AG09309 (cell line): ENCODE data around the gene LYPD6.
A peak's percentile ranks its signal among the peaks of the same experiment; 100 is the strongest.
"Not testable (repeated sequence)": the region's sequence is repeated elsewhere in the genome, so short reads cannot be mapped to it uniquely, and the experiment has no call there.

Source experiments
- DNase-seq: peaks from one replicate; pipeline ENCODE4 v3.0.0-alpha.2; 2010; ENCODE audit warnings: low read depth
- H3K4me3 ChIP-seq: 2 replicates; pipeline ENCODE4 v1.5.1; 2011; ENCODE audit warnings: mild to moderate bottlenecking, low read depth, low read length, moderate library complexity; ENCODE audit not compliant: control insufficient read depth
- CTCF ChIP-seq: IDR thresholded peaks from 2 replicates; pipeline ENCODE4 v1.5.1; 2011; ENCODE audit warnings: mild to moderate bottlenecking, low read depth, low read length, inconsistent platforms; ENCODE audit not compliant: insufficient read depth, control insufficient read depth; ENCODE audit errors: missing control alignments

LYPD6 gene

GRCh38 chr2:149310349-149310748, 20.0 kb upstream of the LYPD6 start:
- DNase-seq, result no peak

DNA sequence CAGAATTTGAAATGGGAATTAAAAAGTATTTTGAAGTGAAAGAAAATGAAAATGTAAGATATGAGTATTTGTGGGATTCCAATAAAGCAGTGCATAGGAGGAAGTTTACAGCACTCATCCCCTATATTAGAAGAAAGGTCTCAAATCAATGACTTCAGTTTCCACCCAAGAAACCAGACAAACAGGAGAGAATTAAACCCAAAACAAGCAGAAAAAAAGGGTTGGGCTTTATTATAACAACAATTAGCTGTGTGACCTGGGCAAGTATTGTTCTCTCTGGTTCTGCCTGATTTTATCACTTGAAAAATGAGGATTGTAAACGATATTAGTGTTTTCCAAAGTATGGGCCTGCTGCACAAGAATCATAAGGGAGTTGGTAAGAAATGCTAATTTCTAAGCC, 18.3 kb upstream of the LYPD6 start:
- TF ChIP-seq CTCF, result no peak
- no peak overlapping the region for H3K4me3 ChIP-seq
- no peak for DNase-seq

More at GRCh38 chr2:149310349-149310748, 20.0 kb upstream of the LYPD6 start:
- H3K4me3 ChIP-seq, result no peak overlapping the region
- TF ChIP-seq CTCF, result no peak

DNA sequence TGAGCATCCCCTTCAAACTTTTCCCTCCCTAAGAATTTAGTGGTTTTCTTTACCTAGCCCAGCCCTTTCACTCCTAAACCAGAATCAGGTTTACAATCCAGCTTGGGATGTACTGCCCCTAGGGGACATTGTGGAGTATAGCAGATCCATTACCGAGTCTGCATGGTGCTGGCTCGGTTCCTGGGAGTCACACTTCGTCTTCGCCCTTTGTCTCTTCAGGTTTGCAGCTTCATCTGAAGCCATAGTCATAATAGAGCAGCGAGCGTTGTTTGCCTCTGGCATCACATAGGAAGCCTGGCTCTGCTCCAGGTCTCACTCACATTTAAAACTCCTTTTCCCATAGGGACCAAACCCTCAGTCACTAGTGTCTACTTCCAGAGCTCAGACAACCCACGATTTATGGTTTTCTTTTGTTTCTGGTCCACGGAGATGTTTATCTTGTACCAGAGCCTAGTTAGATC, 16.8 kb upstream of the LYPD6 start:
- peak; percentile 81 for TF ChIP-seq CTCF
- DNase-seq, result no peak

DNA sequence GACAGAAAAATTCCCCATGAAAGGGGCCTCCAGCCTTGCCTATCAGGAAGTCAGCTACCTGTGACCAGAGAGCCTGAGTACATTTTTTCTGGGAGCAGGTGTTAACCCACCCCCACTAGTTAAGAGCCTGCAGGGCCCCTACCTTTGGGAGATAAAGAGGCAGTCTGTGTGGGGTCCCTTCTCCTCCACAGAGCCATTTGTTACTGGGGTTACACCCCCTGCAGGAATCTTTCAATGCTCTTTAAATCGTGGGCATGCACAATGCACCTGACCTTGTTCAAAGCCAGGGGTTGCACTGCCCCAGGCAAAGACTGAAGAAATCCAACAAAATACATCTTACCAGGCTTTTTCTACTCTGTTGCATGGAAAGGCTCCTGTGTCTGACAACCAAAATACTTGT, 15.7 kb upstream of the LYPD6 start:
- TF ChIP-seq CTCF, result no peak
- no peak for DNase-seq
- H3K4me3 ChIP-seq, result no peak overlapping the region

More for the DNA sequence above, 16.8 kb upstream of the LYPD6 start:
- H3K4me3 ChIP-seq, result no peak overlapping the region

DNA sequence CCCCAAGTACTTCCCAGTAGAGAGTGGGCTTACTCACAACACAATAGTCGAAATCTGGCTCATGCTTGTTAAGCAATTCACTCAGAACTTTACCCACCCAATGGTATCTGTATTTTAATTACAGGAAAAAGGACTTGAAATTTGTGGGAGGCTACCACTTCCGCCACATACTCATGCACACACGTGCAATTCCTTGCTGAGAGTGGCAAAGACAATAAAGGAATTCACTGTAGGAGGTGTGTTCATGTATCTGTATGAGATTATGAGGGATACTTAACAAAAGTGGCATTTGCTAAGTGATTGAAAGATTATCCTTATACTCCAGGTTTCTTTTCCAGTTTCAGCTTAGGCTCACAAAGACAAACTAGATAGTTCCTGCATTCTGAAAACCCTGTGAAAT, 14.9 kb upstream of the LYPD6 start:
- DNase-seq, result no peak
- no peak for TF ChIP-seq CTCF

DNA sequence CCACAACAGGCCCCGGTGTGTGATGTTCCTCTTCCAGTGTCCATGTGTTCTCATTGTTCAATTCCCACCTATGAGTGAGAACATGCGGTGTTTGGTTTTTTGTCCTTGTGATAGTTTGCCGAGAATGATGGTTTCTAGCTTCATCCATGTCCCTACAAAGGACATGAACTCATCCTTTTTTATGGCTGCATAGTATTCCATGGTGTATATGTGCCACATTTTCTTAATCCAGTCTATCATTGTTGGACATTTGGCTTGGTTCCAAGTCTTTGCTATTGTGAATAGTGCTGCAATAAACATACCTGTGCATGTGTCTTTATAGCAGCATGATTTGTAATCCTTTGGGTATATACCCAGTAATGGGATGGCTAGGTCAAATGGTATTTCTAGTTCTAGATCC, 11.8 kb upstream of the LYPD6 start:
- H3K4me3 ChIP-seq, result not testable (repeated sequence)

More for the DNA sequence above, 14.9 kb upstream of the LYPD6 start:
- no peak overlapping the region for H3K4me3 ChIP-seq

GRCh38 chr2:149320362-149320761, 10.0 kb upstream of the LYPD6 start:
- DNase-seq, result no peak
- TF ChIP-seq CTCF, result no peak
- H3K4me3 ChIP-seq, result no peak overlapping the region

More for the DNA sequence above, 11.8 kb upstream of the LYPD6 start:
- DNase-seq, result not testable (repeated sequence)

GRCh38 chr2:149329068-149329467, 1.3 kb upstream of the LYPD6 start:
- H3K4me3 ChIP-seq, result no peak overlapping the region
- DNase-seq, result no peak

More at GRCh38 chr2:149329068-149329467, 1.3 kb upstream of the LYPD6 start:
- TF ChIP-seq CTCF, result peak; percentile 42
